AML-193 (cell line): ENCODE results near the gene EXOC3.
"Not testable (repeated sequence)": the region's sequence is repeated elsewhere in the genome, so short reads cannot be mapped to it uniquely, and the experiment has no call there.

Experiments used
- DNase-seq, 2 experiments: peaks; one replicate each; lab custom pipeline; 2025; lab: John Stamatoyannopoulos, UW

The EXOC3 gene

GRCh38 chr5:442335-443238 lies at the start of gene EXOC3:
EXOC3 (plus strand) TSS chr5:443176; CDS start chr5:446206, 3,030 bp downstream.
- DNase-seq: peak; percentile 44 to 49

- DNase-seq: no peak
Observed at GRCh38 chr5:393846-394275, 49.1 kb upstream of the EXOC3 start.

GRCh38 chr5:394671-395155 lies 48.3 kb upstream of the EXOC3 start:
- no peak for DNase-seq

- no peak for DNase-seq
Observed at GRCh38 chr5:395156-395920, 47.6 kb upstream of the EXOC3 start.

GRCh38 chr5:395921-396530 lies 47.0 kb upstream of the EXOC3 start:
- no peak for DNase-seq

GRCh38 chr5:396531-396961 lies 46.4 kb upstream of the EXOC3 start:
- DNase-seq: no peak

- not testable (repeated sequence) for DNase-seq
Observed at GRCh38 chr5:398141-398474, 44.9 kb upstream of the EXOC3 start.

GRCh38 chr5:398475-399295 lies 44.3 kb upstream of the EXOC3 start:
- no peak for DNase-seq

GRCh38 chr5:399296-400281 lies 43.4 kb upstream of the EXOC3 start:
- peak; percentile 87 to 88 for DNase-seq

GRCh38 chr5:400282-401145 lies 42.5 kb upstream of the EXOC3 start:
- DNase-seq: no peak

- DNase-seq: no peak
Observed at GRCh38 chr5:401146-402034, 41.6 kb upstream of the EXOC3 start.

GRCh38 chr5:402219-402614 lies 40.8 kb upstream of the EXOC3 start:
- DNase-seq: not testable (repeated sequence)

GRCh38 chr5:402615-403359 lies 40.2 kb upstream of the EXOC3 start:
- no peak for DNase-seq

- DNase-seq: no peak
Observed at GRCh38 chr5:403995-404394, 39.0 kb upstream of the EXOC3 start.

GRCh38 chr5:404666-405241 lies 38.2 kb upstream of the EXOC3 start:
- no peak for DNase-seq

GRCh38 chr5:405421-405820 lies 37.6 kb upstream of the EXOC3 start:
- no peak for DNase-seq

GRCh38 chr5:406041-406440 lies 36.9 kb upstream of the EXOC3 start:
- DNase-seq: no peak
